OCI-LY1 (cell line): ENCODE data around the gene MS4A4E.

Experiments used
- H2AFZ ChIP-seq: fragments of 200-600 bp; sonication (generic), shearing (Covaris generic); 2 replicates; pipeline ENCODE4 v1.6.0; 2014; ENCODE audit warnings: antibody characterized with exemption, mild to moderate bottlenecking, low read length
- H3F3A ChIP-seq: fragments of 200-600 bp; sonication (generic), shearing (Covaris generic); 2 replicates; pipeline ENCODE4 v1.6.0; 2014; ENCODE audit warnings: mild to moderate bottlenecking, antibody characterized with exemption, low read length, moderate library complexity; ENCODE audit not compliant: insufficient read depth
- H3K27ac ChIP-seq: fragments of 200-600 bp; sonication (generic); 2 replicates; pipeline ENCODE4 v1.5.1; 2014; ENCODE audit warnings: low read length, mixed run types, mild to moderate bottlenecking, low read depth; ENCODE audit not compliant: poor library complexity, severe bottlenecking
- H3K27me3 ChIP-seq: fragments of 200-600 bp; sonication (generic); 2 replicates; pipeline ENCODE4 v1.6.0; 2014; ENCODE audit warnings: antibody characterized with exemption, mild to moderate bottlenecking, low read length, moderate library complexity; ENCODE audit not compliant: insufficient read depth
- H3K36me3 ChIP-seq: fragments of 200-600 bp; sonication (generic); 2 replicates; pipeline ENCODE4 v1.6.1; 2014; ENCODE audit warnings: mild to moderate bottlenecking, antibody characterized with exemption, low read length, moderate library complexity, mixed read lengths; ENCODE audit not compliant: insufficient read depth
- H3K4me1 ChIP-seq: fragments of 200-600 bp; sonication (generic); 2 replicates; pipeline ENCODE4 v1.5.1; 2014; ENCODE audit warnings: mild to moderate bottlenecking, low read length, moderate library complexity; ENCODE audit not compliant: insufficient read depth, severe bottlenecking
- H3K4me2 ChIP-seq: fragments of 200-600 bp; sonication (generic), shearing (Covaris generic); 2 replicates; pipeline ENCODE4 v1.6.1; 2014; ENCODE audit warnings: low read length
- H3K4me3 ChIP-seq: fragments of 200-600 bp; sonication (generic); 2 replicates; pipeline ENCODE4 v1.5.1; 2014; ENCODE audit warnings: low read length, low read depth, mild to moderate bottlenecking, mixed read lengths; ENCODE audit not compliant: poor library complexity, severe bottlenecking
- H3K79me2 ChIP-seq: fragments of 200-600 bp; shearing (Covaris generic); 2 replicates; pipeline ENCODE4 v1.6.1; 2016; ENCODE audit warnings: mixed run types, low read length, mixed read lengths; ENCODE audit not compliant: insufficient read depth
- H3K9ac ChIP-seq: fragments of 200-600 bp; sonication (generic), shearing (Covaris generic); 2 replicates; pipeline ENCODE4 v1.6.1; 2014; ENCODE audit warnings: mild to moderate bottlenecking, low read length, mixed read lengths
- H3K9me2 ChIP-seq: fragments of 200-600 bp; sonication (generic), shearing (Covaris generic); 2 replicates; pipeline ENCODE4 v1.6.1; 2014; ENCODE audit warnings: low read depth, mild to moderate bottlenecking, low read length, mixed read lengths
- H3K9me3 ChIP-seq: fragments of 200-600 bp; shearing (Covaris generic); 2 replicates; pipeline ENCODE4 v1.6.1; 2014; ENCODE audit warnings: low read length, mixed read lengths
- H4K20me1 ChIP-seq: fragments of 200-600 bp; sonication (generic), shearing (Covaris generic); 2 replicates; pipeline ENCODE4 v1.6.0; 2016; ENCODE audit warnings: mild to moderate bottlenecking, low read length; ENCODE audit not compliant: insufficient read depth
- EZH2 ChIP-seq: fragments of 200-600 bp; sonication (generic), shearing (Covaris generic); IDR thresholded peaks from 2 replicates; pipeline ENCODE4 v1.8.0; 2017; ENCODE audit warnings: borderline replicate concordance, mixed run types, mild to moderate bottlenecking, antibody characterized with exemption, low read length, moderate library complexity, mixed read lengths
- TF ChIP-seq, protein P1 (sequence below): fragments of 200-600 bp; sonication (generic), shearing (Covaris generic); IDR thresholded peaks from 2 replicates; pipeline ENCODE4 v1.5.1; 2017; ENCODE audit warnings: mild to moderate bottlenecking, antibody characterized with exemption, low read length, moderate library complexity, mixed read lengths

Gene MS4A4E

GRCh38 chr11:60161107-60161506, 81.8 kb downstream of the MS4A4E start:
- no peaks in the 10 kb centered on the region for H3K9me2 ChIP-seq
- H2AFZ ChIP-seq = no peak overlapping the region
- H3K36me3 ChIP-seq = no peaks in the 10 kb centered on the region
- H3K4me1 ChIP-seq = no peaks in the 10 kb centered on the region
- H4K20me1 ChIP-seq = no peaks in the 10 kb centered on the region
- no peaks in the 10 kb centered on the region for H3K9me3 ChIP-seq
- no peak overlapping the region for H3K4me3 ChIP-seq
- no peak overlapping the region for H3K4me2 ChIP-seq
- H3F3A ChIP-seq = no peaks in the 10 kb centered on the region
- H3K79me2 ChIP-seq = no peaks in the 10 kb centered on the region
- no peaks in the 10 kb centered on the region for H3K27me3 ChIP-seq
- TF ChIP-seq, protein P1, sequence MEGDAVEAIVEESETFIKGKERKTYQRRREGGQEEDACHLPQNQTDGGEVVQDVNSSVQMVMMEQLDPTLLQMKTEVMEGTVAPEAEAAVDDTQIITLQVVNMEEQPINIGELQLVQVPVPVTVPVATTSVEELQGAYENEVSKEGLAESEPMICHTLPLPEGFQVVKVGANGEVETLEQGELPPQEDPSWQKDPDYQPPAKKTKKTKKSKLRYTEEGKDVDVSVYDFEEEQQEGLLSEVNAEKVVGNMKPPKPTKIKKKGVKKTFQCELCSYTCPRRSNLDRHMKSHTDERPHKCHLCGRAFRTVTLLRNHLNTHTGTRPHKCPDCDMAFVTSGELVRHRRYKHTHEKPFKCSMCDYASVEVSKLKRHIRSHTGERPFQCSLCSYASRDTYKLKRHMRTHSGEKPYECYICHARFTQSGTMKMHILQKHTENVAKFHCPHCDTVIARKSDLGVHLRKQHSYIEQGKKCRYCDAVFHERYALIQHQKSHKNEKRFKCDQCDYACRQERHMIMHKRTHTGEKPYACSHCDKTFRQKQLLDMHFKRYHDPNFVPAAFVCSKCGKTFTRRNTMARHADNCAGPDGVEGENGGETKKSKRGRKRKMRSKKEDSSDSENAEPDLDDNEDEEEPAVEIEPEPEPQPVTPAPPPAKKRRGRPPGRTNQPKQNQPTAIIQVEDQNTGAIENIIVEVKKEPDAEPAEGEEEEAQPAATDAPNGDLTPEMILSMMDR = no peak
- no peak for TF ChIP-seq EZH2
- no peak overlapping the region for H3K9ac ChIP-seq
- no peak overlapping the region for H3K27ac ChIP-seq

DNA sequence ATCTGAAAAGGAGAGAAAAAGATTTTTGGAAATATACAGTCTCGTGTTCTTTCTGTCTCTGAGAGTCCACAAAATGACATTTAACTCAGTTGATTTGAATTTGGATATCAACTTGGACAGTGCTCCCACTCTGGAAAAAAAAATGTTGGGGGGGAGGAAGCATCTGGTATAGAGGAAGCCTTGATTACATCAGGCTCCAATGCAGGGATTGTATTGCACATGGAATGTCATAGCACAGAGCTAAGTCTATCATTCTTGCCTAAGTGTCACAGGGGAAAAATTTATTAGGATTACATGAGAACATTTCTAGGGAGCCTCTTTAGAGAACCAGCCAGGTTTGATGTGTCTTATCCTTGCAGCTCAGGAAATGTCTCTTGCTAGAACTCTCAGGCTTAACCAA, 83.1 kb downstream of the MS4A4E start:
- no peaks in the 10 kb centered on the region for H3K27me3 ChIP-seq
- no peak overlapping the region for H3K27ac ChIP-seq
- no peaks in the 10 kb centered on the region for H3K4me1 ChIP-seq
- no peak overlapping the region for H3K4me3 ChIP-seq
- H2AFZ ChIP-seq = no peak overlapping the region
- no peaks in the 10 kb centered on the region for H3K9me2 ChIP-seq
- no peaks in the 10 kb centered on the region for H3K79me2 ChIP-seq
- TF ChIP-seq, protein P1 = no peak
- no peak for TF ChIP-seq EZH2
- no peaks in the 10 kb centered on the region for H4K20me1 ChIP-seq
- no peaks in the 10 kb centered on the region for H3F3A ChIP-seq
- H3K36me3 ChIP-seq = no peaks in the 10 kb centered on the region
- no peak overlapping the region for H3K4me2 ChIP-seq
- no peak overlapping the region for H3K9ac ChIP-seq
- no peaks in the 10 kb centered on the region for H3K9me3 ChIP-seq

GRCh38 chr11:60159284-60159683, 83.7 kb downstream of the MS4A4E start:
- Histone ChIP-seq H3K79me2 (no peaks in the 10 kb centered on the region), H3K9ac (no peak overlapping the region), H3K27ac (no peak overlapping the region), H3F3A (no peaks in the 10 kb centered on the region), H3K4me1 (no peaks in the 10 kb centered on the region), H2AFZ (no peak overlapping the region), H3K4me3 (no peak overlapping the region), H3K9me2 (no peaks in the 10 kb centered on the region), H3K27me3 (no peaks in the 10 kb centered on the region), H3K36me3 (no peaks in the 10 kb centered on the region), H3K9me3 (no peaks in the 10 kb centered on the region), H3K4me2 (no peak overlapping the region), H4K20me1 (no peaks in the 10 kb centered on the region)
- TF ChIP-seq EZH2 = no peak
- TF ChIP-seq, protein P1 = no peak
